Fibroblast of skin of scalp (primary cell): ENCODE data around the gene RIGI.
"Not testable (repeated sequence)": the region's sequence is repeated elsewhere in the genome, so short reads cannot be mapped to it uniquely, and the experiment has no call there.

Experiments
- DNase-seq: peaks from one replicate; pipeline ENCODE4 v3.0.0-alpha.2; 2013

RIGI gene

GRCh38 chr9:32526707-32527048 is 682 bp upstream of the RIGI start:
- DNase-seq: no peak

GRCh38 chr9:32525709-32526030 is 326 bp downstream of the RIGI start:
- DNase-seq: no peak

GRCh38 chr9:32524892-32525708 is 896 bp downstream of the RIGI start:
- DNase-seq: no peak

- DNase-seq: not testable (repeated sequence)
Observed at GRCh38 chr9:32524558-32524891, 1.5 kb downstream of the RIGI start.

GRCh38 chr9:32523910-32524309 is 2.1 kb downstream of the RIGI start:
- no peak for DNase-seq

- no peak for DNase-seq
Observed at GRCh38 chr9:32518276-32518675, 7.7 kb downstream of the RIGI start.

GRCh38 chr9:32516241-32516640 is 9.8 kb downstream of the RIGI start:
- no peak for DNase-seq

- DNase-seq: no peak
Observed at GRCh38 chr9:32508728-32509127, 17.3 kb downstream of the RIGI start.

- DNase-seq: no peak
Observed at GRCh38 chr9:32503008-32503407, 23.0 kb downstream of the RIGI start.

- DNase-seq: peak; percentile 74
Observed at GRCh38 chr9:32502464-32502863, 23.5 kb downstream of the RIGI start.

- DNase-seq: no peak
Observed at GRCh38 chr9:32501868-32502267, 24.1 kb downstream of the RIGI start.

GRCh38 chr9:32500768-32501167 is 25.2 kb downstream of the RIGI start:
- DNase-seq: peak; percentile 22

GRCh38 chr9:32497921-32498320 is 28.1 kb downstream of the RIGI start:
- no peak for DNase-seq

GRCh38 chr9:32490601-32491000 is 35.4 kb downstream of the RIGI start:
- no peak for DNase-seq

GRCh38 chr9:32487981-32488380 is 38.0 kb downstream of the RIGI start:
- DNase-seq: peak; percentile 49

- DNase-seq: peak; percentile 47
Observed at GRCh38 chr9:32486839-32487562, 39.0 kb downstream of the RIGI start.

- no peak for DNase-seq
Observed at GRCh38 chr9:32483343-32483742, 42.7 kb downstream of the RIGI start.
